Measurements from ENCODE around the gene LPAR6. TPM values are rescaled to one million over a fixed set of nuclear protein-coding genes. Genes with fewer than 3 reads are reported as not detected.

LPAR6 gene
- polyA plus RNA-seq, 1 of the 3 experiments (the other 2 are of a cell fraction), result 0.03 TPM

GRCh38 chr13:48393030-48393697 is 19.7 kb downstream of the LPAR6 start:
- Histone ChIP-seq H3K27me3 (ENCODE audit: insufficient read depth) (no peaks in the 10 kb centered on the region), H3K36me3 (replicated peaks in 1 of 2; ENCODE audit: control insufficient read depth in 1 of 2, insufficient read depth in 2 of 2, low read length in 1 of 2) (peaks cover 8 to 40% of the 10 kb centered on the region in 2 experiments), H3K27ac (ENCODE audit: low read depth in 2 of 2, low read length in 1 of 2) (no peak overlapping the region), H3K9me2 (no peaks in the 10 kb centered on the region), H3K79me2 (ENCODE audit: insufficient read depth) (peaks cover 5% of the 10 kb centered on the region; the same call in 1 of the 2 replicates), H3K9ac (no peak overlapping the region), H3K4me1 (ENCODE audit: control insufficient read depth in 1 of 2, insufficient read depth in 2 of 2, low read depth in 1 of 2, low read length in 1 of 2) (no peaks in the 10 kb centered on the region; a peak in 1 of 4 replicates), H3F3A (replicated peaks; ENCODE audit: insufficient read depth) (peaks cover 5% of the 10 kb centered on the region), H2AFZ (ENCODE audit: low read depth) (no peak overlapping the region), H3K4me3 (ENCODE audit: low read depth in 2 of 2, low read length in 1 of 2) (no peak overlapping the region), H3K4me2 (no peak overlapping the region), H4K20me1 (ENCODE audit: insufficient read depth) (no peaks in the 10 kb centered on the region), H3K9me3 (no peaks in the 10 kb centered on the region)
- no peak for DNase-seq
- POLR2A ChIA-PET, result interaction anchor here (0.7 kb wide), 1 partner anchor 116 kb away, joined by 4 read pairs; no protein-coding TSS in a partner anchor
- WGBS (ENCODE audit: low lambda C conversion rate), result 99% methylated on average over 3 of the region's 3 CpGs
- CTCF ChIA-PET, result no interaction called here
- TF ChIP-seq RAD21 (IDR thresholded peaks at IDR 0.05; ENCODE audit: low read length) (no peak), RCOR1 (IDR thresholded peaks at IDR 0.05; ENCODE audit: low read length) (no peak), FOXM1 (IDR thresholded peaks at IDR 0.05; ENCODE audit: low read depth) (no peak), ELF1 (IDR thresholded peaks at IDR 0.05) (no peak), MXI1 (IDR thresholded peaks at IDR 0.05; ENCODE audit: low read depth, low read length) (no peak), FOXJ3 (CRISPR knock-in tag; IDR thresholded peaks at IDR 0.05) (no peak), MEF2A (IDR thresholded peaks at IDR 0.05; ENCODE audit: borderline replicate concordance, low read depth) (no peak)

- Histone ChIP-seq H3K4me3 (ENCODE audit: low read depth in 2 of 2, low read length in 1 of 2) (no peak overlapping the region), H3K9ac (no peak overlapping the region), H3K4me1 (ENCODE audit: control insufficient read depth in 1 of 2, insufficient read depth in 2 of 2, low read depth in 1 of 2, low read length in 1 of 2) (no peaks in the 10 kb centered on the region), H4K20me1 (ENCODE audit: insufficient read depth) (no peaks in the 10 kb centered on the region), H3K27ac (ENCODE audit: low read depth in 2 of 2, low read length in 1 of 2) (no peak overlapping the region), H2AFZ (ENCODE audit: low read depth) (no peak overlapping the region), H3K9me3 (no peaks in the 10 kb centered on the region), H3K9me2 (no peaks in the 10 kb centered on the region), H3K79me2 (ENCODE audit: insufficient read depth) (peaks cover 3% of the 10 kb centered on the region; the same call in 1 of the 2 replicates), H3K4me2 (no peak overlapping the region), H3K27me3 (ENCODE audit: insufficient read depth) (no peaks in the 10 kb centered on the region), H3F3A (replicated peaks; ENCODE audit: insufficient read depth) (no peaks in the 10 kb centered on the region), H3K36me3 (replicated peaks in 1 of 2; ENCODE audit: control insufficient read depth in 1 of 2, insufficient read depth in 2 of 2, low read length in 1 of 2) (peaks cover 12 to 43% of the 10 kb centered on the region in 2 experiments)
- ChIA-PET CTCF (no interaction called here), POLR2A (no interaction called here)
- TF ChIP-seq RAD21 (IDR thresholded peaks at IDR 0.05; ENCODE audit: low read length), result no peak
- TF ChIP-seq IRF3 (IDR thresholded peaks at IDR 0.05; ENCODE audit: low read depth, low read length), result no peak
- TF ChIP-seq YY1 (IDR thresholded peaks at IDR 0.05; ENCODE audit: low read depth), result no peak
- TF ChIP-seq FOSL2 (IDR thresholded peaks at IDR 0.05; ENCODE audit: borderline replicate concordance, low read depth), result no peak
- TF ChIP-seq NRF1 (IDR thresholded peaks at IDR 0.05; ENCODE audit: low read depth, low read length), result no peak
- TF ChIP-seq SMC3 (IDR thresholded peaks at IDR 0.05; ENCODE audit: low read depth, low read length), result no peak
- TF ChIP-seq MEF2A (IDR thresholded peaks at IDR 0.05; ENCODE audit: borderline replicate concordance, low read depth), result no peak
- TF ChIP-seq MAX (IDR thresholded peaks at IDR 0.05; ENCODE audit: low read depth), result no peak
- TF ChIP-seq USF2 (IDR thresholded peaks at IDR 0.05; ENCODE audit: borderline replicate concordance, low read depth, low read length), result no peak
- DNase-seq, result no peak
- WGBS (ENCODE audit: low lambda C conversion rate), result 96% methylated on average over 3 of the region's 3 CpGs
Observed at GRCh38 chr13:48391257-48391656, 21.7 kb downstream of the LPAR6 start.

All from SK-N-SH (cell line).